ENCODE results near the gene TMEM259. TPM values are rescaled to one million over a fixed set of nuclear protein-coding genes. Genes with fewer than 3 reads are reported as not detected.

Gene TMEM259
- total and polyA plus RNA-seq, 2 of the 8 experiments (the other 6 are each of a cell fraction or from before 2014, with no cell fraction given), result 140 to 243 TPM

DNA sequence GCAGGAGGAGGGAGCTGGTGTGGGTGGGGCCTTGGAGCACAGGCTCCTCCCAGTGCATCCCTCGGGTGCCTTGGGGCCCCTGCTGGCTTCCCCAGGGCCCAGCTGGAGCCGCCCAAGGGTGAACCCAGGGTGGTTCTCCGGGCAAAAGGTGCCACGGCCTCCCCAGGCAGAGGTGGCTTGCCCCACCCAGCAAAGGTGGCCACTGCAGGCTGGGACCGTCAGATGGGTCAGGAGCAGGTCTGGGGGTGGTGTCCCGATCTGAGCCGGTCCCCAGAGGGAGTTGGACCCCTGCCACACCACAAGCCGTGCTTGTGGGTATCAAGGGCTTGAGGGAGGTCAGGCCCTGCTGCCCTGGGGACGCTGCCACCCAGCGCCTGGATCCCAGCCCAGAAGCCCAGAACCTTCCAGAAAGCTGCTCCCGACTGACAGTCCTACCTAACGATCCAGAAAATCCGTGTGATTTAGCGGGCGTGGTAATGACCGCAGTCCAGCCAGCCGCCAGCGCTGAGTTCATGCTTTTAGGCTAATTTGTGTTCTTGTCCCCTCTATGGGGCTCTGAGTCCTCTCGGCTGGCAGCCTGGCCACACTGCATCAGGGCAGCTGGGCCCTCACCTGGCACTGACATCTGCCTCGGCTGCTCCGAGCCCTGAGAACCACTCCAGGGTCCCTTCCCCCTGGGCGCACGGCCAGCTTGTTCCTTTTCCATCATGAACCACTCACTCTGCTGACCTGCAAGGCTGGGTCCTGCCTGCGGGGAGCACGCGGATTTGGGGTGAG lies 25.7 kb downstream of the TMEM259 start (continued):
- TF ChIP-seq, protein P1, sequence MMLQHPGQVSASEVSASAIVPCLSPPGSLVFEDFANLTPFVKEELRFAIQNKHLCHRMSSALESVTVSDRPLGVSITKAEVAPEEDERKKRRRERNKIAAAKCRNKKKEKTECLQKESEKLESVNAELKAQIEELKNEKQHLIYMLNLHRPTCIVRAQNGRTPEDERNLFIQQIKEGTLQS (IDR thresholded peaks at IDR 0.05; ENCODE audit: insufficient read depth, low read depth, low read length), result no peak
- TF ChIP-seq PHF8 (conservative IDR thresholded peaks at IDR 0.05; ENCODE audit: low read depth, low read length), result no peak
- no peak for TF ChIP-seq CREB1 (IDR thresholded peaks at IDR 0.05)
- TF ChIP-seq CEBPB (IDR thresholded peaks at IDR 0.05; ENCODE audit: low read depth, low read length), result no peak

Measured in H1 (cell line).